ENCODE data around the gene RTF2. TPM values are rescaled to one million over a fixed set of nuclear protein-coding genes. Genes with fewer than 3 reads are reported as not detected.

Gene RTF2
- total RNA-seq, 1 donor from 2014 or later, result 66.3 TPM

DNA sequence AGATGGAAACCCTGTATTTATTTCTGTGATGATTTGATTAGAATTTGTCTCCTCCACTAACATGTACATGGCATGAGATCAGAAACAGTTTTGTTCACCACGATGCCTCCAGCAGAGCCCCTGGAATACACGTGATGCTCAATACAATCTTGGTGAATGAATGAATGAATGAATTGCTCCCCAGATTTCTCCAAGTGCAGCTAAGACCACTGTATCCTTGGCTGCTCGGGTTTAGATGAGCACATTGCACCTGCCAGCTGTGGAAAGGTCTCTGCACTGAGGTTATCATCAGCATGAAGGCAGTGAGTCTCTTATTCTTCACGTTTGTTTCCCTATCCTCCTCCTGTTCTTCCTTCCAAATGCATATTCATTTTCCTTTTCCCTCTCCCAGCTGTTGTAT lies 38.5 kb upstream of the RTF2 start:
- H3K27me3 Mint-ChIP-seq (ENCODE audit: unreplicated experiment), result peaks cover 6% of the 10 kb centered on the region
- no peaks in the 10 kb centered on the region for H3K36me3 Mint-ChIP-seq (ENCODE audit: unreplicated experiment)
- H3K4me1 Mint-ChIP-seq (ENCODE audit: low read depth, unreplicated experiment), result no peaks in the 10 kb centered on the region
- no peak for DNase-seq
- H3K9me3 Mint-ChIP-seq (ENCODE audit: unreplicated experiment), result no peaks in the 10 kb centered on the region
- H3K27ac Mint-ChIP-seq (ENCODE audit: unreplicated experiment), result no peak overlapping the region
- no peak overlapping the region for H3K4me3 Mint-ChIP-seq (ENCODE audit: unreplicated experiment)
- TF ChIP-seq, protein P1, sequence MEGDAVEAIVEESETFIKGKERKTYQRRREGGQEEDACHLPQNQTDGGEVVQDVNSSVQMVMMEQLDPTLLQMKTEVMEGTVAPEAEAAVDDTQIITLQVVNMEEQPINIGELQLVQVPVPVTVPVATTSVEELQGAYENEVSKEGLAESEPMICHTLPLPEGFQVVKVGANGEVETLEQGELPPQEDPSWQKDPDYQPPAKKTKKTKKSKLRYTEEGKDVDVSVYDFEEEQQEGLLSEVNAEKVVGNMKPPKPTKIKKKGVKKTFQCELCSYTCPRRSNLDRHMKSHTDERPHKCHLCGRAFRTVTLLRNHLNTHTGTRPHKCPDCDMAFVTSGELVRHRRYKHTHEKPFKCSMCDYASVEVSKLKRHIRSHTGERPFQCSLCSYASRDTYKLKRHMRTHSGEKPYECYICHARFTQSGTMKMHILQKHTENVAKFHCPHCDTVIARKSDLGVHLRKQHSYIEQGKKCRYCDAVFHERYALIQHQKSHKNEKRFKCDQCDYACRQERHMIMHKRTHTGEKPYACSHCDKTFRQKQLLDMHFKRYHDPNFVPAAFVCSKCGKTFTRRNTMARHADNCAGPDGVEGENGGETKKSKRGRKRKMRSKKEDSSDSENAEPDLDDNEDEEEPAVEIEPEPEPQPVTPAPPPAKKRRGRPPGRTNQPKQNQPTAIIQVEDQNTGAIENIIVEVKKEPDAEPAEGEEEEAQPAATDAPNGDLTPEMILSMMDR (IDR thresholded peaks at IDR 0.05; ENCODE audit: partially characterized antibody, unreplicated experiment), result no peak

DNA sequence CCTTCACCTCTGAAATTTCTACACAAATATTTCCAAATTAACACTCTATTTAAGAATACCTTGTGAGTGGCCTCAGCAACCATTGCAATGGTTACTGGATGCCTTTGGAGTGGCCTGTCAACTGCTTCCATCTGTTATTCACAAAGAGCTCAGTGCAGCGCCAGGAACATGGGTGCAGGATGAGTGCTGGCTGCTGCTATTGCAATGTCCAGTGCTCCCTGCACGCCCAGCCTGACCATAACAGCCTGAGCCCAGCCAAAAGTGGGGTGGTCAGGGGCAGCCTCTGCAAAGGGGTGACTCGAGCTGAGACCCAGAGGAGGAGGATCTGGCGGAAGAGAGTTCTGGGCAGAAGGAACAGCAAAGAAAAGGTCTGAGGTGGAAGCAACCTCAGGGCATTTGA lies 38.0 kb upstream of the RTF2 start:
- TF ChIP-seq, protein P1 (IDR thresholded peaks at IDR 0.05; ENCODE audit: partially characterized antibody, unreplicated experiment), result no peak
- DNase-seq, result no peak
- H3K36me3 Mint-ChIP-seq (ENCODE audit: unreplicated experiment), result no peaks in the 10 kb centered on the region
- no peak overlapping the region for H3K27ac Mint-ChIP-seq (ENCODE audit: unreplicated experiment)
- H3K27me3 Mint-ChIP-seq (ENCODE audit: unreplicated experiment), result peaks cover 6% of the 10 kb centered on the region
- H3K4me1 Mint-ChIP-seq (ENCODE audit: low read depth, unreplicated experiment), result no peaks in the 10 kb centered on the region
- H3K4me3 Mint-ChIP-seq (ENCODE audit: unreplicated experiment), result no peak overlapping the region
- no peaks in the 10 kb centered on the region for H3K9me3 Mint-ChIP-seq (ENCODE audit: unreplicated experiment)

DNA sequence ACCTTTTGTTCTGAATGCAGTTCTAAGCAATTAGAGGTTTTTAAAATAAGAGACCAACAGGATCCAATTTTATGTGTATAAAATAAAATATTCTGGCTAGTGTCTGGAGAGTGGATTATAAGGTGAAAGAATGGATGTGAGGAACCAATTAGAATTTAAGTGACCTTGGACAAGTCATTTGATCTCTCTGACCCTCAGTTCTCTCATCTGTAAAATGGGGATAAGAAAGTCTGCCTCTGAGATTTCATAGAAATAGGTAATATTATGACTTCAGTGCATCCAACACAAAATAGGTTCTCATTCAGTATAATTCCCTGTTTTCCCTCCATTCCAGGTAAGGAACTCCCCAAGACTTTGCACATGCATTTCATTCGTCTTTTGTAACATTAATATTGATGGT lies 37.5 kb upstream of the RTF2 start:
- TF ChIP-seq, protein P1 (IDR thresholded peaks at IDR 0.05; ENCODE audit: partially characterized antibody, unreplicated experiment), result no peak
- H3K4me3 Mint-ChIP-seq (ENCODE audit: unreplicated experiment), result no peak overlapping the region
- H3K27me3 Mint-ChIP-seq (ENCODE audit: unreplicated experiment), result peaks cover 6% of the 10 kb centered on the region
- no peaks in the 10 kb centered on the region for H3K9me3 Mint-ChIP-seq (ENCODE audit: unreplicated experiment)
- H3K27ac Mint-ChIP-seq (ENCODE audit: unreplicated experiment), result no peak overlapping the region
- no peaks in the 10 kb centered on the region for H3K4me1 Mint-ChIP-seq (ENCODE audit: low read depth, unreplicated experiment)
- no peaks in the 10 kb centered on the region for H3K36me3 Mint-ChIP-seq (ENCODE audit: unreplicated experiment)
- no peak for DNase-seq

DNA sequence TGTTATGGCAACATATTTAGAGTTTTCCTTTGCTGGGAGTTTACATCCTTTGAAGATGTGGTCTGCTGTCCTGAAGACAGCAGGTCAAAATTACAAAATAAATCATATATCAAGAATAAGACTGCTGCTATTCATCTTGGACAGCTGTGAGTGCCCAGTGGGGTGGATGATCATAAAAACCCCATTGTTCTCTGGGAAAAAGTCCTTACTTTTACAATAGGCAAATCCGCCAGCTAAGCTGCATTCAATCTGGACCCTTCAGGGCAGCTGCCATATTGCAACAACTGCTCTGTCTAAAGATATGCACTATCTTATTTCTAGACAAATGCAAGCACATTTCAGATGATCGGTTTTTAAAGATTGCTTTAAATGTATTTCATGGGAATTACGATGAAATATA lies 37.0 kb upstream of the RTF2 start:
- H3K9me3 Mint-ChIP-seq (ENCODE audit: unreplicated experiment), result no peaks in the 10 kb centered on the region
- H3K4me1 Mint-ChIP-seq (ENCODE audit: low read depth, unreplicated experiment), result no peaks in the 10 kb centered on the region
- no peak overlapping the region for H3K4me3 Mint-ChIP-seq (ENCODE audit: unreplicated experiment)
- TF ChIP-seq, protein P1 (IDR thresholded peaks at IDR 0.05; ENCODE audit: partially characterized antibody, unreplicated experiment), result no peak
- no peak overlapping the region for H3K27ac Mint-ChIP-seq (ENCODE audit: unreplicated experiment)
- peaks cover 6% of the 10 kb centered on the region for H3K27me3 Mint-ChIP-seq (ENCODE audit: unreplicated experiment)
- H3K36me3 Mint-ChIP-seq (ENCODE audit: unreplicated experiment), result no peaks in the 10 kb centered on the region
- DNase-seq, result no peak

DNA sequence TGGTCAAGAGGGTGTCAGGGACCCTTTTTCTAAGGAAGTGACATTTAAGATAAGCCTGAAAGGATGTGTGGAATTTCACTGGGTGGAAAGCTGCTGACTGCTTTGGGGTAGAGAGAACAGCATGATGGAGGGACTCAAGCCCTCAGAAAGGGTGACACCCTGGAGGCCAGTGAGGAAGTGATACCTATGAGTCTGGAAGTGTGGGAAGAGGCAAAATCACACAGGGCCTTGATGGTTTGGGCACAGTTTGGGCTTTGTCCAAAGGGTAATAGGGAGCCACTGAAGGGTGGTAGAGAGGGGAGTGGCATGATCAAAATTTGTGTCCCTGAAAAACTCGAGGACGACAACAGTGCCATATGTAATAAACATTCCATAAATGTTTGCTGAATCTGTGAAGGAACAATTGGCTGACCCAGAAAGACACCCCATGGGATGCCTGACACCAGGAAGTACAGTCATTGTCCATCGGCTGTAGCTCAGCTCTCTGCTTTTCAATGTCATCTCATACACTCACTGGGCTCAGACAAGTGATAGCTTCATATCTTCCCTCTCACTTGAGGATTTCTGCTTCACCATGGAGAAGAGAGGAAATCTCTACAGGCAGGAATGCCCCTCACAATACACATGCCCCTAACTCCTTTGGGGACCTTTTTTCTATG lies 35.1 kb upstream of the RTF2 start:
- Mint-ChIP-seq H3K9me3 (ENCODE audit: unreplicated experiment) (no peaks in the 10 kb centered on the region), H3K27me3 (ENCODE audit: unreplicated experiment) (peaks cover 10% of the 10 kb centered on the region), H3K36me3 (ENCODE audit: unreplicated experiment) (no peaks in the 10 kb centered on the region), H3K4me3 (ENCODE audit: unreplicated experiment) (no peak overlapping the region), H3K4me1 (ENCODE audit: low read depth, unreplicated experiment) (no peaks in the 10 kb centered on the region), H3K27ac (ENCODE audit: unreplicated experiment) (no peak overlapping the region)
- TF ChIP-seq, protein P1 (IDR thresholded peaks at IDR 0.05; ENCODE audit: partially characterized antibody, unreplicated experiment), result no peak
- DNase-seq, result no peak

All from glutamatergic neuron (in vitro differentiated cells).